Measurements from ENCODE around the gene STYX.

The STYX gene

GRCh38 chr14:52729925-52730708 is at the start of gene STYX:
Gene STYX, plus strand, starts transcription at chr14:52730166. Its CDS starts 309 bp downstream, at chr14:52730475.
- in situ Hi-C loops (cut with HindIII; ENCODE audit: low pct_ligation_motif_present, low pct_unique_long_range_greater_than_20kb, low sequenced_read_pairs), result no loop called here
- peak; percentile 96 for DNase-seq

GRCh38 chr14:52683985-52684520 is 45.9 kb upstream of the STYX start:
- DNase-seq, result no peak
- in situ Hi-C loops (cut with HindIII; ENCODE audit: low pct_ligation_motif_present, low pct_unique_long_range_greater_than_20kb, low sequenced_read_pairs), result no loop called here

GRCh38 chr14:52686176-52686575 is 43.8 kb upstream of the STYX start:
- no peak for DNase-seq
- in situ Hi-C loops (cut with HindIII; ENCODE audit: low pct_ligation_motif_present, low pct_unique_long_range_greater_than_20kb, low sequenced_read_pairs), result no loop called here

GRCh38 chr14:52690983-52691760 is 38.8 kb upstream of the STYX start:
- in situ Hi-C loops (cut with HindIII; ENCODE audit: low pct_ligation_motif_present, low pct_unique_long_range_greater_than_20kb, low sequenced_read_pairs), result no loop called here
- no peak for DNase-seq

GRCh38 chr14:52692248-52692962 is 37.6 kb upstream of the STYX start:
- in situ Hi-C loops (cut with HindIII; ENCODE audit: low pct_ligation_motif_present, low pct_unique_long_range_greater_than_20kb, low sequenced_read_pairs), result no loop called here
- DNase-seq, result no peak

- in situ Hi-C loops (cut with HindIII; ENCODE audit: low pct_ligation_motif_present, low pct_unique_long_range_greater_than_20kb, low sequenced_read_pairs), result no loop called here
- no peak for DNase-seq
Measured at GRCh38 chr14:52693036-52693435, 36.9 kb upstream of the STYX start.

GRCh38 chr14:52693532-52693931 is 36.4 kb upstream of the STYX start:
- DNase-seq, result no peak
- in situ Hi-C loops (cut with HindIII; ENCODE audit: low pct_ligation_motif_present, low pct_unique_long_range_greater_than_20kb, low sequenced_read_pairs), result no loop called here

GRCh38 chr14:52694761-52695480 is 35.0 kb upstream of the STYX start:
- peak; percentile 50 for DNase-seq
- in situ Hi-C loops (cut with HindIII; ENCODE audit: low pct_ligation_motif_present, low pct_unique_long_range_greater_than_20kb, low sequenced_read_pairs), result no loop called here

- in situ Hi-C loops (cut with HindIII; ENCODE audit: low pct_ligation_motif_present, low pct_unique_long_range_greater_than_20kb, low sequenced_read_pairs), result no loop called here
- peak; percentile 80 for DNase-seq
Measured at GRCh38 chr14:52695481-52696091, 34.4 kb upstream of the STYX start, which contains the start of gene ERO1A. Gene ERO1A, minus strand, starts transcription at chr14:52695558. Its CDS starts 77 bp downstream, at chr14:52695481.

GRCh38 chr14:52700701-52701172 is 29.2 kb upstream of the STYX start:
- in situ Hi-C loops (cut with HindIII; ENCODE audit: low pct_ligation_motif_present, low pct_unique_long_range_greater_than_20kb, low sequenced_read_pairs), result no loop called here
- peak; percentile 5 for DNase-seq

- in situ Hi-C loops (cut with HindIII; ENCODE audit: low pct_ligation_motif_present, low pct_unique_long_range_greater_than_20kb, low sequenced_read_pairs), result no loop called here
- no peak for DNase-seq
Measured at GRCh38 chr14:52701223-52701622, 28.7 kb upstream of the STYX start.

- DNase-seq, result peak; percentile 13
Measured at GRCh38 chr14:52703225-52703624, 26.7 kb upstream of the STYX start.

GRCh38 chr14:52703664-52704063 is 26.3 kb upstream of the STYX start:
- DNase-seq, result no peak
- in situ Hi-C loops (cut with HindIII; ENCODE audit: low pct_ligation_motif_present, low pct_unique_long_range_greater_than_20kb, low sequenced_read_pairs), result no loop called here

More at GRCh38 chr14:52703225-52703624, 26.7 kb upstream of the STYX start:
- in situ Hi-C loops (cut with HindIII; ENCODE audit: low pct_ligation_motif_present, low pct_unique_long_range_greater_than_20kb, low sequenced_read_pairs), result no loop called here

GRCh38 chr14:52706286-52706685 is 23.7 kb upstream of the STYX start:
- in situ Hi-C loops (cut with HindIII; ENCODE audit: low pct_ligation_motif_present, low pct_unique_long_range_greater_than_20kb, low sequenced_read_pairs), result no loop called here
- peak; percentile 34 for DNase-seq

GRCh38 chr14:52706724-52707706 is 23.0 kb upstream of the STYX start, which contains the start of gene PSMC6:
Gene PSMC6, plus strand, starts transcription at chr14:52707200. Its CDS starts 20 bp downstream, at chr14:52707220.
- DNase-seq, result peak; percentile 87
- in situ Hi-C loops (cut with HindIII; ENCODE audit: low pct_ligation_motif_present, low pct_unique_long_range_greater_than_20kb, low sequenced_read_pairs), result no loop called here

GRCh38 chr14:52711666-52712065 is 18.3 kb upstream of the STYX start:
- in situ Hi-C loops (cut with HindIII; ENCODE audit: low pct_ligation_motif_present, low pct_unique_long_range_greater_than_20kb, low sequenced_read_pairs), result no loop called here

More at GRCh38 chr14:52711666-52712065, 18.3 kb upstream of the STYX start:
- DNase-seq, result no peak
